Myometrial cell (primary cell): ENCODE results near the gene ABHD5. TPM values are rescaled to one million over a fixed set of nuclear protein-coding genes. Genes with fewer than 3 reads are reported as not detected.

Source experiments
- total RNA-seq: library from RNA; depleted of rRNA; stranded (reverse); fragments of >200 nt; gene quantifications from 2 replicates; pipeline ENCODE4 v1.2.3, GENCODE V29; 2015

ABHD5 gene
- total RNA-seq = 22.3 and 23.1 TPM in 2 replicates

DNA sequence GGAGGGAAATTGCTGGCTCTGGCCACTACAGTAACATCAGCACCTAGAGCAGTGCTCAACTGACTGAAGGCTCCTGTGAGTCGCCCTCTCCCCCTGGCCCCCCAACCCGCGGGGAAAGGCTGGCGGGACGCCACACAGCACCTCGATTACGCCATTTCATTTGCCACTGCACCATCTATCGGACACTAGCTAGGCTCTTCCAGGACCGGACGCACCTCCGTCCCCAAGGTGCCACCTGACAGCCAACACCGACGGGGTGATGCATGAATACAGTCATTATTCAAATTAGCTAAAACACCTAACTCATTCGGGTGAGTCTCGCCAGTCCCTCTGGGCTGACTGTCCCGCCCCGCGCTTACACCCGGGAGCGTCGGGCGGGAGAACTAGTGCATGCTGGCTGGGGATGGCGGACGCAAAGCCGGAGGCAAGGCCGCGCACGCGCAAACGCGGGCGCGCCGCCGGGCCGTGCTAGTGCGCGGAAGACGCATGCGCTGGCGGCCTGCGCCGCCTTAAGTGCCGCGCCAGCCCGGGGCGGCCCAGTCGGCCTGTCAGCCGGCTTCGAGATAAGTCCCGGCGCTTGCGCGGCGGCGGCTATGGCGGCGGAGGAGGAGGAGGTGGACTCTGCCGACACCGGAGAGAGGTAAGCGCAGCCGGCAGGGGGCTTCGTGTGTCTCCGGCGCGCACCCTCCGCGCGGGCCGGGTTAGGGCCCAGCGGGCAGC lies at the start of gene ABHD5:
ABHD5 (plus strand) TSS at position 539 of the 720 bp plus-strand sequence; CDS start at position 594, 55 bp downstream.

Other genes with a start within 250 kb of the ABHD5 start
- gene ANO10, start 68.9 kb upstream of the ABHD5 start, total RNA-seq = 44.4 and 54.1 TPM in 2 replicates